ENCODE measurements around the gene OSGIN1. TPM values are rescaled to one million over a fixed set of nuclear protein-coding genes. Genes with fewer than 3 reads are reported as not detected.
"Not testable (repeated sequence)": the region's sequence is repeated elsewhere in the genome, so short reads cannot be mapped to it uniquely, and the experiment has no call there.

The OSGIN1 gene
- polyA plus RNA-seq, 2 donors, result 6.0 to 8.3 TPM

GRCh38 chr16:83946781-83947566, 6.1 kb upstream of the OSGIN1 start:
- no peak overlapping the region for H3K27ac ChIP-seq (ENCODE audit: low read depth in 2 of 2, low read length in 1 of 2)
- WGBS, 2 donors, result 66% methylated on average over 21 of the region's 21 CpGs

DNA sequence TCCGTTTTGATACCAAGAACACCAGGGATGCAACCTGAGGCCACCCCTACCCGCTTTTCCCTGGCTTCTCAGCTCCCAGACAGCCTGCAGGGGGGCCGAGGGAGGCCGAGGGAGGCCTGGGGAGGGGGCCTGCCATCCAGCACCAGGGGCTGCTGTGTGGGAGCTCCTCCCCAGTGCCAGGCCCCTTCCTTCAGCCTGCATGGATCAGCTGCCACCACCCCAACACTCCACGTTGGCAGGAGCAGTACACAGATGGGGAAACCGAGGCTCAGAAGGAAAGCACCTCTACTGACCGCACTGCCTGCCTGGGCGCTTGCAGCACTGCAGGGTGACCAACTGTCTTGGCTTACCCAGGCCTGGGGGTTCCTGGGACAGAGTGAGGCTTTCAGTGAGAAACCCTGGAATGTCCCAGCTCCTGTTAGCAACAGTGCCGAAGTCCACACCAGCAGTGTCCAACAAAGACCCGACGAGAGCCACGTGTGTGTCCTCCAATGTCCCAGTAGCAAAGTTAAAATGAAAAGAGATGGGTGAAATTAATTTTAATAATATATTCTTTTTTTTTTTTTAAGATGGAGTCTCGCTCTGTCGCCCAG, 5.3 kb upstream of the OSGIN1 start:
- no peaks in the 10 kb centered on the region for H3K36me3 ChIP-seq (ENCODE audit: control insufficient read depth in 2 of 2, insufficient read depth in 2 of 2, low read length in 1 of 2)
- no peaks in the 10 kb centered on the region for H3K9me3 ChIP-seq (ENCODE audit: control insufficient read depth in 2 of 2, insufficient read depth in 1 of 2, low read depth in 1 of 2, low read length in 1 of 2)
- H3K4me3 ChIP-seq (ENCODE audit: low read depth in 1 of 2, low read length in 2 of 2), result no peak overlapping the region
- no peaks in the 10 kb centered on the region for H3K27me3 ChIP-seq (ENCODE audit: control insufficient read depth in 1 of 2, insufficient read depth in 2 of 2, low read length in 2 of 2)
- H3K27ac ChIP-seq (ENCODE audit: low read depth in 2 of 2, low read length in 1 of 2), result no peak overlapping the region
- whole genome bisulfite sequencing, 2 donors, result 88 to 93% methylated on average over 14 of the region's 14 CpGs
- peaks cover 6 to 9% of the 10 kb centered on the region in 2 donors for H3K4me1 ChIP-seq (ENCODE audit: control insufficient read depth in 2 of 2, insufficient read depth in 2 of 2, low read length in 1 of 2)

More at GRCh38 chr16:83946781-83947566, 6.1 kb upstream of the OSGIN1 start:
- no peaks in the 10 kb centered on the region for H3K27me3 ChIP-seq (ENCODE audit: control insufficient read depth in 1 of 2, insufficient read depth in 2 of 2, low read length in 2 of 2)
- peaks cover 6 to 7% of the 10 kb centered on the region in 2 donors for H3K4me1 ChIP-seq (ENCODE audit: control insufficient read depth in 2 of 2, insufficient read depth in 2 of 2, low read length in 1 of 2)
- H3K36me3 ChIP-seq (ENCODE audit: control insufficient read depth in 2 of 2, insufficient read depth in 2 of 2, low read length in 1 of 2), result no peaks in the 10 kb centered on the region
- H3K4me3 ChIP-seq (ENCODE audit: low read depth in 1 of 2, low read length in 2 of 2), result no peak overlapping the region
- H3K9me3 ChIP-seq (ENCODE audit: control insufficient read depth in 2 of 2, insufficient read depth in 1 of 2, low read depth in 1 of 2, low read length in 1 of 2), result no peaks in the 10 kb centered on the region

- H3K27me3 ChIP-seq (ENCODE audit: control insufficient read depth in 1 of 2, insufficient read depth in 2 of 2, low read length in 2 of 2), result no peaks in the 10 kb centered on the region
- H3K36me3 ChIP-seq (ENCODE audit: control insufficient read depth in 2 of 2, insufficient read depth in 2 of 2, low read length in 1 of 2), result no peaks in the 10 kb centered on the region
- H3K9me3 ChIP-seq (ENCODE audit: control insufficient read depth in 2 of 2, insufficient read depth in 1 of 2, low read depth in 1 of 2, low read length in 1 of 2), result no peaks in the 10 kb centered on the region
- no peak overlapping the region for H3K27ac ChIP-seq (ENCODE audit: low read depth in 2 of 2, low read length in 1 of 2)
- peaks cover 6 to 16% of the 10 kb centered on the region in 2 donors for H3K4me1 ChIP-seq (ENCODE audit: control insufficient read depth in 2 of 2, insufficient read depth in 2 of 2, low read length in 1 of 2)
- WGBS, 2 donors, result 84 to 89% methylated on average over 13 of the region's 13 CpGs
- H3K4me3 ChIP-seq (ENCODE audit: low read depth in 1 of 2, low read length in 2 of 2), result no peak overlapping the region
These were observed 3.9 kb upstream of the OSGIN1 start for GRCh38 chr16:83948914-83949723.

DNA sequence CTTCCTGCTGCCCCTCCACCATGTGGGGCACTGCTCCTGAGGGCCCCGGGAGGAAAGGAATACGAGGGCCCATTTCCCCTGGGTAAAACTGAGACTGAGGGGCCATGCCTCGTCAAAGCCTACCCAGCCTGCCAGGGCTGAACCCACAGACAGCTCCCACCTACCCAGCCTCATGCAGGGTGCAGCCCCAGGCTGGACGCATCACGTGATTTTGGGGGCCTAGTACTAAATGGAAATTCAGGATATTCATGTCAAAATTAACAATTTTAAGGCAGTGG, 3.4 kb upstream of the OSGIN1 start:
- no peaks in the 10 kb centered on the region for H3K9me3 ChIP-seq (ENCODE audit: control insufficient read depth in 2 of 2, insufficient read depth in 1 of 2, low read depth in 1 of 2, low read length in 1 of 2)
- no peak overlapping the region for H3K27ac ChIP-seq (ENCODE audit: low read depth in 2 of 2, low read length in 1 of 2)
- H3K27me3 ChIP-seq (ENCODE audit: control insufficient read depth in 1 of 2, insufficient read depth in 2 of 2, low read length in 2 of 2), result no peaks in the 10 kb centered on the region
- 79 to 89% methylated on average over 5 of the region's 5 CpGs for whole genome bisulfite sequencing, 2 donors
- H3K36me3 ChIP-seq (ENCODE audit: control insufficient read depth in 2 of 2, insufficient read depth in 2 of 2, low read length in 1 of 2), result no peaks in the 10 kb centered on the region
- no peak overlapping the region for H3K4me3 ChIP-seq (ENCODE audit: low read depth in 1 of 2, low read length in 2 of 2)
- peaks cover 6 to 18% of the 10 kb centered on the region in 2 donors for H3K4me1 ChIP-seq (ENCODE audit: control insufficient read depth in 2 of 2, insufficient read depth in 2 of 2, low read length in 1 of 2)

GRCh38 chr16:83950862-83951399, 2.1 kb upstream of the OSGIN1 start:
- not testable (repeated sequence) for H3K27ac ChIP-seq (ENCODE audit: low read depth in 2 of 2, low read length in 1 of 2); H3K36me3 ChIP-seq (ENCODE audit: control insufficient read depth in 2 of 2, insufficient read depth in 2 of 2, low read length in 1 of 2)
- 68 to 79% methylated on average over 10 of the region's 10 CpGs for WGBS, 2 donors

DNA sequence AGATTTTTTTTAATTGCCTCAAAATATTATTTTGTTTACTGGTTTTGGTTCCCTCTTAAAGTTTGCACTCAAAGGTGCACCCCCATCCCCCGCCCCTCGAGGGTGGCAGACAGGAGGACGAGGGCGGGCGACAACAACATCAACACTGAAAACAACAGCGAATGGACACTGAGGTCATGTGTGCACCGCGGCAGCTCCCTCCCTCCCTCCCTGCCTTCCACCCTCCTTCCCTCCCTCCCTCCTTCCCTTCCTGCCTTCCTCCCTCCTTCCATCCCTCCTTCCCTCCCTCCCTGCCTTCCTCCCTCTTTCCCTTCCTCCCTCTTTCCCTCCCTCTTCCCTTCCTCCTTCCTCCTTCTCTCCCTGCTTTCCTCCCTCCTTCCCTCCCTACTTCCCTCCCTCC, 1.5 kb upstream of the OSGIN1 start:
- no peaks in the 10 kb centered on the region for H3K9me3 ChIP-seq (ENCODE audit: control insufficient read depth in 2 of 2, insufficient read depth in 1 of 2, low read depth in 1 of 2, low read length in 1 of 2)
- no peaks in the 10 kb centered on the region for H3K27me3 ChIP-seq (ENCODE audit: control insufficient read depth in 1 of 2, insufficient read depth in 2 of 2, low read length in 2 of 2)
- 31 to 35% methylated on average over 8 of the region's 8 CpGs for WGBS, 2 donors
- no peak overlapping the region for H3K27ac ChIP-seq (ENCODE audit: low read depth in 2 of 2, low read length in 1 of 2)
- H3K36me3 ChIP-seq (ENCODE audit: control insufficient read depth in 2 of 2, insufficient read depth in 2 of 2, low read length in 1 of 2), result no peaks in the 10 kb centered on the region
- peaks cover 6 to 19% of the 10 kb centered on the region in 2 donors for H3K4me1 ChIP-seq (ENCODE audit: control insufficient read depth in 2 of 2, insufficient read depth in 2 of 2, low read length in 1 of 2)
- H3K4me3 ChIP-seq (ENCODE audit: low read depth in 1 of 2, low read length in 2 of 2), result no peak overlapping the region

More at GRCh38 chr16:83950862-83951399, 2.1 kb upstream of the OSGIN1 start:
- not testable (repeated sequence) for H3K9me3 ChIP-seq (ENCODE audit: control insufficient read depth in 2 of 2, insufficient read depth in 1 of 2, low read depth in 1 of 2, low read length in 1 of 2); H3K27me3 ChIP-seq (ENCODE audit: control insufficient read depth in 1 of 2, insufficient read depth in 2 of 2, low read length in 2 of 2); H3K4me3 ChIP-seq (ENCODE audit: low read depth in 1 of 2, low read length in 2 of 2)
- H3K4me1 ChIP-seq (ENCODE audit: control insufficient read depth in 2 of 2, insufficient read depth in 2 of 2, low read length in 1 of 2), result peaks cover 6 to 19% of the 10 kb centered on the region in 2 donors

- Histone ChIP-seq H3K4me1 (ENCODE audit: control insufficient read depth in 2 of 2, insufficient read depth in 2 of 2, low read length in 1 of 2) (peaks cover 3 to 14% of the 10 kb centered on the region in 2 donors), H3K9me3 (ENCODE audit: control insufficient read depth in 2 of 2, insufficient read depth in 1 of 2, low read depth in 1 of 2, low read length in 1 of 2) (no peaks in the 10 kb centered on the region), H3K36me3 (ENCODE audit: control insufficient read depth in 2 of 2, insufficient read depth in 2 of 2, low read length in 1 of 2) (no peaks in the 10 kb centered on the region), H3K27me3 (ENCODE audit: control insufficient read depth in 1 of 2, insufficient read depth in 2 of 2, low read length in 2 of 2) (no peaks in the 10 kb centered on the region), H3K4me3 (ENCODE audit: low read depth in 1 of 2, low read length in 2 of 2) (peak overlapping the region in 1 of 2 donors; percentile 55), H3K27ac (ENCODE audit: low read depth in 2 of 2, low read length in 1 of 2) (peak overlapping the region; percentile 62 to 80)
- WGBS, 2 donors, result 12% methylated on average over 8 of the region's 8 CpGs
These were observed 477 bp upstream of the OSGIN1 start for GRCh38 chr16:83952587-83952939.

- no peaks in the 10 kb centered on the region for H3K27me3 ChIP-seq (ENCODE audit: control insufficient read depth in 1 of 2, insufficient read depth in 2 of 2, low read length in 2 of 2)
- H3K4me1 ChIP-seq (ENCODE audit: control insufficient read depth in 2 of 2, insufficient read depth in 2 of 2, low read length in 1 of 2), result peaks cover 0 to 14% of the 10 kb centered on the region in 2 donors
- no peaks in the 10 kb centered on the region for H3K9me3 ChIP-seq (ENCODE audit: control insufficient read depth in 2 of 2, insufficient read depth in 1 of 2, low read depth in 1 of 2, low read length in 1 of 2)
- H3K27ac ChIP-seq (ENCODE audit: low read depth in 2 of 2, low read length in 1 of 2), result peak overlapping the region; percentile 94 to 96
- H3K4me3 ChIP-seq (ENCODE audit: low read depth in 1 of 2, low read length in 2 of 2), result peak overlapping the region; percentile 55 to 70
- 11 to 18% methylated on average over 19 of the region's 19 CpGs for WGBS, 2 donors
- H3K36me3 ChIP-seq (ENCODE audit: control insufficient read depth in 2 of 2, insufficient read depth in 2 of 2, low read length in 1 of 2), result peaks cover under 1 to 3% of the 10 kb centered on the region in 2 donors
These were observed 946 bp downstream of the OSGIN1 start for GRCh38 chr16:83953796-83954576.

DNA sequence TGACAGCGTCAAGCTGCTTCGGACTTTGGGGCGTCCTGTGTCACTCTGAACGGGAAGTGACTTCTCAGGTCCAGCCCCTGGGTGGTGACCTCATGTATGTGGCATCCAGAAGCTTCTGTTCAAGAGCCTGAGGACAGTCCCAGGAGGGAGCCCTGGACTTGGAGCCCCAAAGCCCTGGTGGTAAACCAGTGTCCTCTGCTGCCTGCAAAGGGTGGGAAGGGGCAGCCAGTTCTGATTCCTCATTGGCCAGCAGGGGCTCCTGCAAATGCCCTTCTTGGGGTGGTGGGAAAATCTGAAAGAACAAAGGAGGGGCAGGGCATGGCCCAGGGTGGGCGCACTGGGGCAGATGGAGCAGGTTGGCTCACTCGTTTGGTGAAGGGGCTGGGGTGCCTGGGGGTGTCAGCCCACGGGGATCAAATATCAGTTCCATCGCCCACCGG, 1.6 kb downstream of the OSGIN1 start:
- 51 to 59% methylated on average over 9 of the region's 9 CpGs for WGBS, 2 donors
- H3K4me1 ChIP-seq (ENCODE audit: control insufficient read depth in 2 of 2, insufficient read depth in 2 of 2, low read length in 1 of 2), result peaks cover 0 to 14% of the 10 kb centered on the region in 2 donors
- H3K27ac ChIP-seq (ENCODE audit: low read depth in 2 of 2, low read length in 1 of 2), result peak overlapping the region in 1 of 2 donors; percentile 5
- H3K27me3 ChIP-seq (ENCODE audit: control insufficient read depth in 1 of 2, insufficient read depth in 2 of 2, low read length in 2 of 2), result no peaks in the 10 kb centered on the region
- no peaks in the 10 kb centered on the region for H3K9me3 ChIP-seq (ENCODE audit: control insufficient read depth in 2 of 2, insufficient read depth in 1 of 2, low read depth in 1 of 2, low read length in 1 of 2)
- H3K4me3 ChIP-seq (ENCODE audit: low read depth in 1 of 2, low read length in 2 of 2), result peak overlapping the region in 1 of 2 donors; percentile 55
- H3K36me3 ChIP-seq (ENCODE audit: control insufficient read depth in 2 of 2, insufficient read depth in 2 of 2, low read length in 1 of 2), result peaks cover 3% of the 10 kb centered on the region in 2 donors
